Measurements from ENCODE around the gene TYW1B.
"Not testable (repeated sequence)": the region's sequence is repeated elsewhere in the genome, so short reads cannot be mapped to it uniquely, and the experiment has no call there.

DNA sequence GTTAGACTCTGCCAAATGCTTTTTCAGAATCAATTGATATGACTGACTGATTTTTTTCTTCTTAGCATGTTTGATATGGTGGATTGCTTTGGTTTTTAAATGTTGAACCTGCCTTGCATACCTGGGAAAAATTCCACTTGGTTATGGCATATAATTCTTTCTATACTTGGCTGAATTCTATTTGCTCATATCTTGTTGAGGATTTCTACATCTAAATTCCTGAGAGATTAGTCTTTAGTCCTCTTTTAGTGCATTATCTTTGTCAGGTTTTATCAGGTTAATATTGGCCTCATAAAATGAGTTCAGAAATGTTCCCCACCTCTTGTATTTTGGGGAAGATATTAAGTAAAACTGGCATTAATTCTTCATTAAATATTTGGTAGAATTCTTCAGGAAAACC lies 79.4 kb downstream of the TYW1B start:
- TF ChIP-seq, protein P1, sequence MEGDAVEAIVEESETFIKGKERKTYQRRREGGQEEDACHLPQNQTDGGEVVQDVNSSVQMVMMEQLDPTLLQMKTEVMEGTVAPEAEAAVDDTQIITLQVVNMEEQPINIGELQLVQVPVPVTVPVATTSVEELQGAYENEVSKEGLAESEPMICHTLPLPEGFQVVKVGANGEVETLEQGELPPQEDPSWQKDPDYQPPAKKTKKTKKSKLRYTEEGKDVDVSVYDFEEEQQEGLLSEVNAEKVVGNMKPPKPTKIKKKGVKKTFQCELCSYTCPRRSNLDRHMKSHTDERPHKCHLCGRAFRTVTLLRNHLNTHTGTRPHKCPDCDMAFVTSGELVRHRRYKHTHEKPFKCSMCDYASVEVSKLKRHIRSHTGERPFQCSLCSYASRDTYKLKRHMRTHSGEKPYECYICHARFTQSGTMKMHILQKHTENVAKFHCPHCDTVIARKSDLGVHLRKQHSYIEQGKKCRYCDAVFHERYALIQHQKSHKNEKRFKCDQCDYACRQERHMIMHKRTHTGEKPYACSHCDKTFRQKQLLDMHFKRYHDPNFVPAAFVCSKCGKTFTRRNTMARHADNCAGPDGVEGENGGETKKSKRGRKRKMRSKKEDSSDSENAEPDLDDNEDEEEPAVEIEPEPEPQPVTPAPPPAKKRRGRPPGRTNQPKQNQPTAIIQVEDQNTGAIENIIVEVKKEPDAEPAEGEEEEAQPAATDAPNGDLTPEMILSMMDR (IDR thresholded peaks at IDR 0.05) = not testable (repeated sequence)
- not testable (repeated sequence) for TF ChIP-seq POLR2AphosphoS5, POLR2A (IDR thresholded peaks at IDR 0.05)
